IMR-90 (cell line): ENCODE measurements around the gene GRM4.

Source experiments
- BHLHE40 ChIP-seq: fragments of 150-350 bp; IDR thresholded peaks from 2 replicates; pipeline ENCODE4 v1.6.1; 2016; ENCODE audit warnings: mild to moderate bottlenecking, low read depth, low read length
- MAZ ChIP-seq: IDR thresholded peaks from 2 replicates; pipeline ENCODE4 v1.6.1; 2012; ENCODE audit warnings: low read depth, mild to moderate bottlenecking, low read length, improper control_type of control experiment, moderate library complexity, borderline replicate concordance
- MXI1 ChIP-seq: IDR thresholded peaks from 2 replicates; pipeline ENCODE4 v1.6.1; 2012; ENCODE audit warnings: low read depth, mild to moderate bottlenecking, low read length, moderate library complexity, borderline replicate concordance
- POLR2A ChIP-seq: IDR thresholded peaks from 2 replicates; pipeline ENCODE4 v1.6.1; 2012; ENCODE audit warnings: mild to moderate bottlenecking, low read depth, low read length
- RAD21 ChIP-seq: IDR thresholded peaks from 2 replicates; pipeline ENCODE4 v1.6.1; 2012; ENCODE audit warnings: low read length, improper control_type of control experiment
- RFX5 ChIP-seq: IDR thresholded peaks from 2 replicates; pipeline ENCODE4 v1.8.0; 2012; ENCODE audit warnings: low read depth, mild to moderate bottlenecking, low read length, moderate library complexity
- TF ChIP-seq, protein P1 (sequence below): conservative IDR thresholded peaks from 2 replicates; pipeline ENCODE4 v1.5.1; 2012; ENCODE audit warnings: mild to moderate bottlenecking, low read depth, low read length, improper control_type of control experiment

DNA sequence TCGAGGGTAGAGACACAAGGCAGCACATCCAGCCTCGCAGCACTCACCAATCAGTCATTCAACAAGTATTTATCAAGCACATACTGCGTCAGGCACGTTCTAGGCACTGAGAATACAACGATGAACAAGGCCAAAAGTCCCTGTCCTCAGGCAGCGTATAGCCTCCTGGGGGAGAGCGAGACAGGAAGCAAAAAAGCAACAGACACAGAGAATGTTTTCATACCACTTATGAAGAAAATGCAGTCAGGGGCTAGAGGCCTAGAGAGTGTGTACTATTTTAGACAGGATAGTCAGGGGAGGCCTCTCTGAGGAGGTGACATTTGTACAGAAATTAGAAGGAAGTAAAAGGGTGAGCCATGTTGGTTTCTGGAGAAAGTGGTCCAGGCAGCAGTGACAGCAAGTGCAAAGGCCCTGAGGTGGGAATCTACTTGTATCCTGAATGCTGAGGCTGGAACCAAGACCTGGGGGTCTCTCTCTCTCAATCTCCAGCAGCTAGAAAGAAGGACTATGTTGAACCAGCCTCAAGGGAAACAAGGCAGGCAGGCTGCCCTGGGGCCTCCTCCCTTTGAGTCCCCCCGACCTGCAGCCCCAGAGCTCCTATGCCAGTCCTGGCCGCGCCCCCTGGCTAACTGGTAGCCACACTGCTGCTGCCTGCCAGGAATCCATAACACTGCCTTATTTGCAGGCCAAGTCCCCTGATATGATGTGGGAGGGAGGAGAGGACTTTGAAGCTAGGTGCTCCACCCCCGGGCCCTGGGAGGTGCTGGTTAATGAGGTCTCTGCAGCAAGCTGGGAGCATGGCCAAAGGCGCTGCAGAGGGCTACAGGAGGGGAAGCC is 151.2 kb downstream of the GRM4 start:
- TF ChIP-seq, protein P1, sequence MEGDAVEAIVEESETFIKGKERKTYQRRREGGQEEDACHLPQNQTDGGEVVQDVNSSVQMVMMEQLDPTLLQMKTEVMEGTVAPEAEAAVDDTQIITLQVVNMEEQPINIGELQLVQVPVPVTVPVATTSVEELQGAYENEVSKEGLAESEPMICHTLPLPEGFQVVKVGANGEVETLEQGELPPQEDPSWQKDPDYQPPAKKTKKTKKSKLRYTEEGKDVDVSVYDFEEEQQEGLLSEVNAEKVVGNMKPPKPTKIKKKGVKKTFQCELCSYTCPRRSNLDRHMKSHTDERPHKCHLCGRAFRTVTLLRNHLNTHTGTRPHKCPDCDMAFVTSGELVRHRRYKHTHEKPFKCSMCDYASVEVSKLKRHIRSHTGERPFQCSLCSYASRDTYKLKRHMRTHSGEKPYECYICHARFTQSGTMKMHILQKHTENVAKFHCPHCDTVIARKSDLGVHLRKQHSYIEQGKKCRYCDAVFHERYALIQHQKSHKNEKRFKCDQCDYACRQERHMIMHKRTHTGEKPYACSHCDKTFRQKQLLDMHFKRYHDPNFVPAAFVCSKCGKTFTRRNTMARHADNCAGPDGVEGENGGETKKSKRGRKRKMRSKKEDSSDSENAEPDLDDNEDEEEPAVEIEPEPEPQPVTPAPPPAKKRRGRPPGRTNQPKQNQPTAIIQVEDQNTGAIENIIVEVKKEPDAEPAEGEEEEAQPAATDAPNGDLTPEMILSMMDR: no peak
- TF ChIP-seq MAZ (no peak), RAD21 (no peak), RFX5 (no peak), MXI1 (no peak), BHLHE40 (no peak), POLR2A (no peak)
